ENCODE results near the gene LSAMP. TPM values are rescaled to one million over a fixed set of nuclear protein-coding genes. Genes with fewer than 3 reads are reported as not detected.

LSAMP gene
- total and polyA plus RNA-seq, 2 of the 8 experiments (the other 6 are each of a cell fraction or from before 2014, with no cell fraction given): 1.8 to 5.7 TPM

DNA sequence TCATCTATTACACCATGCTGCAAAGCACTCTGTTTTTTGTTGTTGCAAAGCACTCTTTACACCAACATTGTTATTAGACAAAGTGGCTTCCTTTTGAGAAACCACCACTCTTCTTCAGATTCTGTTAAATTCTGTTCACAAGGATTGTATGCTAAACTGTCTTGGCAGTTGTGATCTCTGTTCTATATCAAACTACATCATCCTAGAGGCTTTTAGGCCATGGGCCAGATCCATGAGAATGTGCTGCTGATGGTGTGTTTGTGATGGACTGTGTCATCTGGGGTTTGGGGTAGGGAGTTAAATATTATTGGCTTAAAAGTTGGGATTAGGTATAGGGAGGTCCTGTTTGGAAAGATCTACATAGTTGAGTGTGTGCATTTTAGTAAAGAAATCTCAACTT is 592.2 kb downstream of the LSAMP start:
- Histone ChIP-seq H2BK5ac (ENCODE audit: low read depth, low read length) (no peak overlapping the region), H3K23ac (ENCODE audit: insufficient read length) (no peak overlapping the region), H2BK15ac (ENCODE audit: low read length) (no peak overlapping the region), H2AK5ac (ENCODE audit: low read depth, low read length) (no peak overlapping the region), H4K8ac (ENCODE audit: extremely low read depth, insufficient read depth, low read length) (no peak overlapping the region), H3K18ac (ENCODE audit: extremely low read depth, low read length) (no peak overlapping the region), H3K4ac (replicated peaks; ENCODE audit: insufficient read length, low read depth, low read length) (no peak overlapping the region), H3K4me2 (ENCODE audit: insufficient read depth in 1 of 2, low read depth in 2 of 2, low read length in 2 of 2) (no peak overlapping the region), H2BK12ac (ENCODE audit: low read depth, low read length) (no peak overlapping the region), H2BK120ac (replicated peaks; ENCODE audit: low read depth, low read length) (no peak overlapping the region), H3K4me1 (replicated peaks in 1 of 4; ENCODE audit: control insufficient read depth in 3 of 4, insufficient read depth in 4 of 4, low read length in 3 of 4) (peaks cover 0 to 8% (median 4%) of the 10 kb centered on the region in 4 experiments; a peak in 4 of 7 replicates), H2BK20ac (ENCODE audit: low read length) (no peak overlapping the region), H3K9ac (replicated peaks in 1 of 4; ENCODE audit: extremely low read depth in 1 of 4, low read depth in 3 of 4, low read length in 3 of 4) (no peak overlapping the region), H3K27ac (ENCODE audit: low read depth, low read length) (no peak overlapping the region), H3K56ac (replicated peaks; ENCODE audit: insufficient read length, low read depth, low read length) (no peak overlapping the region), H4K20me1 (replicated peaks in 1 of 2; ENCODE audit: control insufficient read depth in 1 of 2, insufficient read depth in 2 of 2, low read length in 2 of 2) (no peaks in the 10 kb centered on the region), H3K79me2 (ENCODE audit: control insufficient read depth in 1 of 2, insufficient read depth in 2 of 2, low read length in 2 of 2) (no peaks in the 10 kb centered on the region), H2AFZ (ENCODE audit: low read length) (no peak overlapping the region), H3K23me2 (ENCODE audit: low read depth, low read length) (no peaks in the 10 kb centered on the region), H3K36me3 (ENCODE audit: control insufficient read depth in 2 of 4, insufficient read depth in 4 of 4, low read length in 3 of 4) (no peaks in the 10 kb centered on the region), H3K9me3 (ENCODE audit: insufficient read depth in 2 of 2, low read depth in 1 of 2, low read length in 1 of 2) (no peaks in the 10 kb centered on the region), H3K14ac (ENCODE audit: insufficient read length) (no peak overlapping the region), H3K4me3 (ENCODE audit: extremely low read depth in 1 of 4, insufficient read depth in 2 of 4, low read depth in 3 of 4, low read length in 4 of 4) (no peak overlapping the region), H3K27me3 (replicated peaks in 1 of 4; ENCODE audit: control insufficient read depth in 3 of 4, extremely low read depth in 1 of 4, insufficient read depth in 3 of 4, low read length in 3 of 4) (no peaks in the 10 kb centered on the region), H4K91ac (replicated peaks; ENCODE audit: insufficient read length, low read length) (no peak overlapping the region), H4K5ac (ENCODE audit: insufficient read length, low read depth, low read length) (no peak overlapping the region), H3K79me1 (ENCODE audit: low read depth, low read length) (no peaks in the 10 kb centered on the region)
- no peak for TF ChIP-seq KDM1A (IDR thresholded peaks at IDR 0.05; ENCODE audit: borderline replicate concordance, low read length)
- TF ChIP-seq CEBPB (IDR thresholded peaks at IDR 0.05; ENCODE audit: low read depth, low read length): no peak
- ChIA-PET POLR2A (ENCODE audit: partially characterized antibody) (no interaction called here), CTCF (ENCODE audit: partially characterized antibody) (interaction anchor here (1.3 to 2.1 kb wide), 2 partner anchors 9 to 17 kb away, joined by 3 to 4 read pairs; no protein-coding TSS in a partner anchor)
- no peak for DNase-seq (ENCODE audit: low read depth in 1 of 2, low spot score in 2 of 2)
- no peak for FAIRE-seq

Measured in H1 (cell line).